NCI-H146 treated with DMSO at 0.1 percent for 48 hours (cell line): Measurements from ENCODE around the gene JAG2.

ENCODE experiments used
- DNase-seq: peaks from one replicate; lab custom pipeline; 2025; ENCODE audit not compliant: unreplicated experiment; lab: John Stamatoyannopoulos, UW

Gene JAG2

DNA sequence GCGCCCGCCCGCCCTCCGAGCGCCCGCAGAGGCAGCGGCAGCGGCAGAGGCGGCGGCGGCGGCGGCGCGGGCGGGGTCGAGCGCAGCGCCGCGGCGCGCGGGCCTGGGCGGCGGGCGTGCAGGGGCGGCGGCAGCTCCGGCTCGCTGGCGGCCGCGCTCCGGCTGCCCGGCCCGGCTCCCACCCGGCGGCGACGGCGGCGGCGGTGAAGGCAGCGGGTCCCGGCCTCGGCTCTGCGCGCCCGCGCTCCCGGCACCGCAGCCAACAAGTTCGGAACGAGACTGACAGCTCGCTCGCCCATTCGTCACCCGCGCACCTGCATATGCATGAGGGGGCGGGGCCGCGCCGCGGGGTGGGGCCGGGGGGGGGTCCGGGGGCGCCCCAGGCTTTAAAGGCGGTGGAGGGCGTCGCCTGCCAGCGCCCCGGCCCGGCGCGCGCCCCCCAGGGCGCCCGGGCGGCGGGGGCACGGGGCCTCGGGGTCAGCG lies at the start of gene JAG2:
TSS of gene JAG2 (minus strand) at position 281 of the 483 bp plus-strand sequence. CDS start 356 bp downstream, outside the sequence.
- DNase-seq: no peak

DNA sequence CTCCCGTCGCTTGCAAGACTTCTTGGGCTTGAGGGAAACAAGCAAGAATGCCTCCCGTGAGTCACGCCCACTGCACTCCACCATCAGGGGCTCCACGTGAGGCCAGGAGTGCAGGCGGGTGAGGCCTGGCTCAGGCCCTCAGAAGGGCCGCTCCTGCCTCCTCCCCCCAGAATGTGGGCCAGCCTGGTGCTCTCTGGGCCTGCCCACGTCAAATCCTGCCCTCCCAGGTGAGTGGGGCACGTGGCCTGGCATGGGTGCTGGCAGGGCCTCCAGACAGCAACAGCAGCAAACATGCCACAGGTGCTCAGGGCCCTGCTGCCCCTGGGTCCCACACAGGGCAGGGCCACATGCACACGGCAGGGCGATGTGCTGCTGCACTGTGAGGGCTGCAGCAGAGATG lies 49.2 kb upstream of the JAG2 start:
- DNase-seq: no peak

- no peak for DNase-seq
Measured at GRCh38 chr14:105216490-105217247, 48.1 kb upstream of the JAG2 start.

DNA sequence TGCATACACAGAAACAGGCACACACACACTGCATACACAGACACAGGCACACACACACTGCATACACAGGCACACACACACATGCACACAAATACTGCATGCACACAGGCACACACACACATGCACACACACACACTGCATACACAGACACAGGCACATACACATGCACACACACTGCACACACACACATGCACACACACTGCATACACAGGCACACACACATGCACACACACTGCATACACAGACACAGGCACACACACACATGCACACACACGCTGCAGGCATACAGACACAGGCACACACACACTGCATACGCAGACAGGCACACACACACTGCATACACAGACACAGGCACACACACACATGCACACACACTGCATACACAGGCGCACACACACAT lies 47.0 kb upstream of the JAG2 start:
- DNase-seq: no peak

- DNase-seq: no peak
Measured at GRCh38 chr14:105214324-105214915, 45.8 kb upstream of the JAG2 start.

- no peak for DNase-seq
Measured at GRCh38 chr14:105213361-105213760, 44.8 kb upstream of the JAG2 start.

DNA sequence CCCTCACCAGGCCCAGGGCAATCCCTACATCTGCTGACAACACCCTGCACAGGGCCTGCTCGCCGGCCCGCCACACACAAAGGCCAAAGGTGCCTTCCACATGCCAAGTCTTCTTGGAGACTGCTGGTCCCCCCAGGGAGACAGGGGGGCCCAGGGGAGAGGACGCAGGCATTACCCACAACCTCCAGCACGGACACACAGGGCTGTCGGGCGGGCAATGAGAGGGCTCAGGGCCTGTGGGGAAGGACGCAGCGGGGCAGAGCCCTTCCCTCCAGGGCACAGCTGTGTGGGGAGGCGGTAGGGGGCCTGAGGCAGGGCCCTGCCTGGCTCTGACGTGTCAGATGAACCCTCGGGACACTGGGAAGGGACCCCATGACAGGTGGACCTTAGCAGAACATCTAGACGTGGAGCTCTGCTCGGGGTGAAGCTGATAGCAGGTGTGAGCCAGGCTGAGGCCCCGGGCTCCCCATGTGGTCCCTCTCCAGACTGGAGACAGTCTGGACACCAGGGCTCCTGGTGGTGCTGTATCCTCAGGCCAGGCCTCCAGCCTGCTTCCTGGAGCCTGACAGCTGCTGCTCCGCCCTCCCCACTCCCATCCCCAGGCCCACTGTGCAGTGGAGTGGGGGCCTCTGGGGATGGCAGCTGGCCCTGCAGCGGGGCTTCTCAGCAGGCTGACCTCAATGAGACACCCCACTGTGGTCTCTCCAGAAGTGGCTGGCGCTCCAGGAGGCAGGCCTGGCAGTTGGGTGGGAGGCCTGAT lies 44.1 kb upstream of the JAG2 start:
- peak; percentile 82 for DNase-seq

DNA sequence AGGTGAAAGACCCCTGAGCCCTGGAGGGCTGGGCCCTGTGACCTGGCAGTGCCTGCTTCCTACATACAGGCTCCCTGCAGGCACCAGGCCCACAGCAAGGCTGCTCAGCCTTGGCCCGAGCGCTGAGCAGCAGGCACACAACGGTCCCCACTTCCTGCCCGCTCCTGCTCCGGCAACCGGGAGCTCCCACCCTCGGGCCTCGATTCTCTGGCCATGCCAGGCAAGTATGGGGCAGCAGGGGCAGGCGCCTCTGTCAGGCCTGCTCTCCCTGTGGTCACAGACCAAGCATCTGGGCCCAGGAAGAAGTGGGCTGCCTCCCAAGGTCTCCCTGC lies 43.1 kb upstream of the JAG2 start:
- DNase-seq: no peak

- no peak for DNase-seq
Measured at GRCh38 chr14:105211086-105211757, 42.6 kb upstream of the JAG2 start.

DNA sequence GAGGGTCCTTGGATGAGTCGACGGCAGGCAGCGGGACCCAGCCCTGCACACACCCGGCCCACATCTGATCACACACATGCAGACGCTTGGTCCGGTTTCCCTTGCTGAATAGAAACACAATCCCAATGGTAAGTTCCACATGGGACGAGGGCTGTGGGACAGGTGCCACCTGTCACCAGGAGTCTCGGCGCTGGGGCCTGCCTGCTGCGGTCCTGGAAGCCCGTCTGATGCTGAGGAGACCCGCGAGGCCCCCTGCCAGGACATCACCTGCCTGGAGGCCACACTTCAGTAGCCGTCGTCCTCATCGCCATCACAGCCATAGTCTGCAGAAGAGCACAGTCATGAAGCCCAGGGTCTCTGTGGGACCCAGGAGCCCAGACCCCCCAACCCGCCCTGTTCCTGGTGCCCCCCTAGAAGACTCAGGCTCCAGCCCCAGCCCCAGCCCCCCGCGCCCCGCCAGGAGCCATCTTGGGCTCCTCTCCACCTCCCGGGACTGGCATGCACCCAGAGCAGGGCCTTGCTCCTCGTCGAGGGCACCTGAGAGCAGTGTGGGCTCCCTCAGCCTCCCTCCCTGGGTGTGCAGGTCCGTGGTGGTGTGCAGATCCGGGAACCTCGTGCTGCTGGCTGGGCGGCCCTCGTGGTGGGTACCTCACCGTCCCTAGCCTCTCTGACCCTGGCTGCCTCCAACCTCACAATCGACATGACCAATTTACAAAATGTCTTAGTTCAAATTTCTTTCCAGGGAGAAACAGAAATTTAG lies 41.9 kb upstream of the JAG2 start:
- DNase-seq: no peak

GRCh38 chr14:105209646-105210045 lies 41.1 kb upstream of the JAG2 start:
- DNase-seq: no peak

GRCh38 chr14:105209091-105209490 lies 40.5 kb upstream of the JAG2 start:
- no peak for DNase-seq

DNA sequence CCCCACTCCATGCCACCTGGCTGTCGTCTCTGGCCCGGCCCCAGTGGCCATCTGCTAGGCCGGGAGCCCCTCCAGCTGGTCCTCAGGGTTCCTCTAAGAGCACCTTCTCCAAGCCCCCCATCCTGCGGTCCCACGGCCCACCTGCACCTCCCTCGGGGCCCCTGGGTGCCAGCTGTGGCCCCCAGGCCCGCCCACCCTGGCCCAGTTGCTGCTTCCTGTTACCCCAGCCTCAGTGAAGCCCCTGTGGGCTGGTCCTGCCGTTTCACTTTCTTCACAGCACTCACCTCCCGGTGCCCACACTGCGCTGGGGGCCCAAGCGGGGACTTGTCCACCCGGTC lies 40.1 kb upstream of the JAG2 start:
- DNase-seq: no peak

- DNase-seq: no peak
Measured at GRCh38 chr14:105207996-105208737, 39.6 kb upstream of the JAG2 start.

GRCh38 chr14:105207460-105207901 lies 38.9 kb upstream of the JAG2 start:
- no peak for DNase-seq

DNA sequence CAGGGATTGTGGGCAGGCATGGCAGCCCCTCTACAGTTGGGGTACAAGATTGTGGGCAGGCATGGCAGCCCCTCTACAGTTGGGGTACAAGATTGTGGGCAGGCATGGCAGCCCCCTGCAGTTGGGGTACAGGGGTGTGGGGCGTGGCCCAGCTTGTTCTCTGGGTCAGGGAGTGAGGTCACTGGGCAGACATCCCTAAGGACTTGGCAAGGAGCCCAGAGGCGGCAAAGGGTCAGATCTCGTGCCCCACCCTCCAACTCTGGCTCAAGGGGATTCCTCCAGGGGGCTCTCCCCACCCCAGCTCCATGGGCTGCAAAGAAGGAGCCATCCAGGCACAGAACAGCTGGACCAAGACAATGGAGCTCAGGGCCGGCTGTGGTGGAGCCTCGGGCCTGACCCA lies 38.3 kb upstream of the JAG2 start:
- DNase-seq: no peak

- peak; percentile 38 for DNase-seq
Measured at GRCh38 chr14:105205673-105206208, 37.2 kb upstream of the JAG2 start.

- DNase-seq: no peak
Measured at GRCh38 chr14:105204931-105205672, 36.5 kb upstream of the JAG2 start.
